A549 (cell line): ENCODE data around the gene HEXIM1. TPM values are rescaled to one million over a fixed set of nuclear protein-coding genes. Genes with fewer than 3 reads are reported as not detected.
A peak's percentile ranks its signal among the peaks of the same experiment; 100 is the strongest.

Experiments used
- ATAC-seq, 2 experiments: fragments of 200-7000 bp in 1 of 2; fragments of >200 bp in 1 of 2; cut with Nextera tagmentation in 1 of 2; cut with Tn5 transposase in 1 of 2; 3 replicates each; pipeline versions ENCODE4 v1.8.0 to v1.9.1; 2018 to 2020; ENCODE audit warnings: mild to moderate bottlenecking in 1 of 2, moderate library complexity in 1 of 2
- CTCF ChIA-PET: fragments of 300-600 bp; sonication (Branson Sonifier 250); formaldehyde crosslinking; extraction: SDS; loops from one replicate; lab custom pipeline; 2021; ENCODE audit warnings: antibody characterized with exemption, inconsistent platforms; lab: Yijun Ruan, JAX
- POLR2A ChIA-PET: fragments of 350-600 bp; formaldehyde crosslinking; extraction: SDS; loops from one replicate; lab custom pipeline; 2021; ENCODE audit warnings: antibody characterized with exemption, inconsistent platforms; lab: Yijun Ruan, JAX
- DNase-seq, 2 experiments: peaks; one replicate each; pipeline versions ENCODE4 v3.0.0 to v3.0.0-alpha.2; 2011 to 2016; ENCODE audit warnings: low read depth in 1 of 2, low spot score in 1 of 2
- FAIRE-seq: peaks from 2 replicates; lab custom pipeline; 2011; peaks lifted over from hg19 to GRCh38; lab: Jason Lieb, UNC
- H3K27ac ChIP-seq, 2 experiments: fragments of >200 bp; sonication (Bioruptor Twin); formaldehyde crosslinking; 3 replicates each; pipeline ENCODE4 v1.5.1; 2016 to 2017
- H3K4me1 ChIP-seq: fragments of >200 bp; sonication (Bioruptor Twin); formaldehyde crosslinking; 3 replicates; pipeline ENCODE4 v1.6.1; 2016
- H3K4me2 ChIP-seq: fragments of >200 bp; sonication (Bioruptor Twin); formaldehyde crosslinking; 3 replicates; pipeline ENCODE4 v1.6.1; 2016
- H3K4me3 ChIP-seq: fragments of >200 bp; sonication (Bioruptor Twin); formaldehyde crosslinking; 3 replicates; pipeline ENCODE4 v1.5.1; 2016
- H3K9me3 ChIP-seq: fragments of >200 bp; sonication (Bioruptor Twin); formaldehyde crosslinking; 3 replicates; pipeline ENCODE4 v1.6.1; 2016
- BCL3 ChIP-seq: fragments of >200 bp; sonication (Bioruptor Twin); formaldehyde crosslinking; IDR thresholded peaks from 3 replicates; pipeline ENCODE4 v1.6.1; 2016
- CBX8 ChIP-seq: fragments of 200-600 bp; sonication (generic); IDR thresholded peaks from 2 replicates; pipeline ENCODE4 v1.6.1; 2016
- CEBPB ChIP-seq, 2 experiments: fragments of >200 bp in 1 of 2; sonication (Bioruptor Twin) in 1 of 2; formaldehyde crosslinking in 1 of 2; IDR thresholded peaks; 2 replicates each; pipeline ENCODE4 v1.6.1; 2012 to 2016
- E2F6 ChIP-seq: IDR thresholded peaks from 2 replicates; pipeline ENCODE4 v1.6.1; 2012; ENCODE audit warnings: low read depth, borderline replicate concordance
- ELK1 ChIP-seq: fragments of 150-350 bp; IDR thresholded peaks from 2 replicates; pipeline ENCODE4 v1.6.1; 2014; ENCODE audit warnings: low read depth, mild to moderate bottlenecking, low read length
- FOSL2 ChIP-seq, 2 experiments: fragments of 450-650 bp in 1 of 2; fragments of >200 bp in 1 of 2; sonication (Bioruptor Twin) in 1 of 2; formaldehyde crosslinking; IDR thresholded peaks; 2 replicates each; pipeline versions ENCODE4 v1.5.0 to v1.6.1; 2016 to 2020; ENCODE audit warnings: mild to moderate bottlenecking in 1 of 2, moderate library complexity in 1 of 2
- HES2 ChIP-seq: fragments of >200 bp; sonication (Bioruptor Twin); formaldehyde crosslinking; IDR thresholded peaks from 2 replicates; pipeline ENCODE4 v1.6.1; 2016
- HOXA7 ChIP-seq: fragments of 250-450 bp; sonication (Bioruptor Pico); IDR thresholded peaks from 2 replicates; pipeline ENCODE4 v1.5.0; 2020; ENCODE audit warnings: mild to moderate bottlenecking, moderate library complexity
- HOXB13 ChIP-seq: fragments of 250-450 bp; sonication (Bioruptor Pico); IDR thresholded peaks from 2 replicates; pipeline ENCODE4 v1.5.0; 2020; ENCODE audit warnings: low read depth, mild to moderate bottlenecking, moderate library complexity
- MAX ChIP-seq: IDR thresholded peaks from 2 replicates; pipeline ENCODE4 v1.6.1; 2012
- MAZ ChIP-seq: fragments of 150-350 bp; IDR thresholded peaks from 2 replicates; pipeline ENCODE4 v1.6.1; 2014; ENCODE audit warnings: antibody characterized with exemption, low read depth, low read length, borderline replicate concordance
- MYC ChIP-seq: IDR thresholded peaks from 2 replicates; pipeline ENCODE4 v1.6.1; 2012; ENCODE audit warnings: mild to moderate bottlenecking, inconsistent platforms, low read length, improper control_type of control experiment, borderline replicate concordance
- NPAS2 ChIP-seq: fragments of 250-450 bp; sonication (Bioruptor Pico); IDR thresholded peaks from 2 replicates; pipeline ENCODE4 v1.8.0; 2022; ENCODE audit warnings: mild to moderate bottlenecking, moderate library complexity, borderline replicate concordance
- NR3C1 ChIP-seq: fragments of >200 bp; sonication (Bioruptor Twin); formaldehyde crosslinking; IDR thresholded peaks from 3 replicates; pipeline ENCODE4 v1.6.1; 2017
- POLR2A ChIP-seq: IDR thresholded peaks from 2 replicates; pipeline ENCODE4 v1.6.1; 2012; ENCODE audit warnings: mild to moderate bottlenecking, low read length
- POLR2AphosphoS2 ChIP-seq: conservative IDR thresholded peaks from 2 replicates; pipeline ENCODE4 v1.6.1; 2012; ENCODE audit warnings: low read length, improper control_type of control experiment, inconsistent platforms
- RAD21 ChIP-seq, 2 experiments: fragments of >200 bp in 1 of 2; sonication (Bioruptor Twin) in 1 of 2; formaldehyde crosslinking in 1 of 2; IDR thresholded peaks in 1 of 2; conservative IDR thresholded peaks in 1 of 2; 2 replicates in 1 of 2; 3 replicates in 1 of 2; pipeline ENCODE4 v1.6.1; 2012 to 2018; ENCODE audit warnings: inconsistent platforms in 1 of 2
- RARB ChIP-seq: fragments of 250-450 bp; sonication (Bioruptor Pico); IDR thresholded peaks from 2 replicates; pipeline ENCODE4 v1.8.0; 2021; ENCODE audit warnings: mild to moderate bottlenecking, moderate library complexity
- RCOR1 ChIP-seq: fragments of 150-350 bp; IDR thresholded peaks from 2 replicates; pipeline ENCODE4 v1.6.1; 2014; ENCODE audit warnings: antibody characterized with exemption, low read length, low read depth
- SREBF2 ChIP-seq: fragments of 450-650 bp; IDR thresholded peaks from 2 replicates; pipeline ENCODE4 v1.6.1; 2014; ENCODE audit warnings: mild to moderate bottlenecking, moderate library complexity
- ZC3H11A ChIP-seq: fragments of 450-650 bp; IDR thresholded peaks from 2 replicates; pipeline ENCODE4 v1.6.1; 2014; ENCODE audit warnings: antibody characterized with exemption, mild to moderate bottlenecking
- ZFP36 ChIP-seq: fragments of 450-650 bp; IDR thresholded peaks from 2 replicates; pipeline ENCODE4 v1.6.1; 2014; ENCODE audit warnings: borderline replicate concordance; ENCODE audit not compliant: partially characterized antibody
- WGBS: methylation state at CpG from one replicate; pipeline ENCODE4 v1.1.6; 2017; ENCODE audit errors: missing lambda C conversion rate; 5-methylcytosine and 5-hydroxymethylcytosine counted together
- polyA plus RNA-seq, 4 experiments: library from polyadenylated mRNA; depleted of rRNA in 3 of 4; stranded (reverse); fragments of >200 nt; fragmentation: RNase III in 1 of 4; extraction: RNeasy Plus Mini Kit Qiagen cat#74134 plus additional on column Dnase treatment in 1 of 4; gene quantifications; 2 replicates in 3 of 4; 3 replicates in 1 of 4; pipeline ENCODE4 v1.2.3, GENCODE V29; 2011 to 2017

The HEXIM1 gene
- polyA plus RNA-seq, 2 of the 4 experiments (the other 2 are of a cell fraction), result 54.0 to 143 TPM

- H3K4me1 ChIP-seq, result peaks cover 7% of the 10 kb centered on the region; the same call in 2 of the 3 replicates
- no peak for ATAC-seq
- no peak for DNase-seq
- H3K4me2 ChIP-seq, result no peak overlapping the region
- POLR2A ChIA-PET, result no interaction called here
- no peaks in the 10 kb centered on the region for H3K9me3 ChIP-seq
- 96% methylated on average over 9 of the region's 9 CpGs for WGBS
- FAIRE-seq, result no peak
- TF ChIP-seq POLR2AphosphoS2 (0 out of 2 replicates have a peak, but pooled peaks have one; percentile 78), RAD21 (conservative IDR thresholded peaks at IDR 0.05 in 1 of 2, IDR thresholded peaks at IDR 0.05 in 1 of 2) (no peak)
- no peak overlapping the region for H3K4me3 ChIP-seq
- CTCF ChIA-PET, result interaction anchor here (0.6 to 30.6 kb wide), 10 partner anchors 9 to 329 kb away, joined by 3 to 742 read pairs (median 6); partner anchors contain the start of genes ACBD4 and PLCD3
- H3K27ac ChIP-seq, result no peak overlapping the region
Measured at GRCh38 chr17:45103269-45103795, 44.9 kb upstream of the HEXIM1 start.

- Histone ChIP-seq H3K4me3 (no peak overlapping the region), H3K4me1 (no peaks in the 10 kb centered on the region), H3K9me3 (no peaks in the 10 kb centered on the region), H3K4me2 (no peak overlapping the region), H3K27ac (no peak overlapping the region)
- no peak for DNase-seq
- no peak for FAIRE-seq
- ChIA-PET CTCF (interaction anchor here (0.8 to 30.6 kb wide), 12 partner anchors 9 to 329 kb away, joined by 3 to 742 read pairs (median 7); partner anchors contain the start of genes ACBD4 and PLCD3), POLR2A (no interaction called here)
- 86% methylated on average over 5 of the region's 8 CpGs for WGBS
- no peak; a peak in 2 of 6 replicates for ATAC-seq
- TF ChIP-seq RCOR1, result no peak
- TF ChIP-seq RAD21 (conservative IDR thresholded peaks at IDR 0.05 in 1 of 2, IDR thresholded peaks at IDR 0.05 in 1 of 2), result no peak
- TF ChIP-seq POLR2AphosphoS2, result no peak
- TF ChIP-seq ZC3H11A, result no peak
- no peak for TF ChIP-seq HOXB13 (CRISPR knock-in tag)
- TF ChIP-seq MYC, result no peak
- TF ChIP-seq, all 56 proteins: peak for 0
Measured at GRCh38 chr17:45104029-45104428, 44.2 kb upstream of the HEXIM1 start.

- Histone ChIP-seq H3K4me2 (no peak overlapping the region), H3K9me3 (no peaks in the 10 kb centered on the region), H3K27ac (0 out of 6 replicates have a peak overlapping the region, but pooled peaks of 1 of the 2 experiments have one; percentile 6), H3K4me3 (no peak overlapping the region), H3K4me1 (no peaks in the 10 kb centered on the region)
- ChIA-PET POLR2A (no interaction called here), CTCF (interaction anchor here (0.6 to 30.6 kb wide), 15 partner anchors 10 to 330 kb away, joined by 3 to 742 read pairs (median 5); partner anchors contain the start of genes ACBD4 and PLCD3)
- WGBS, result 92% methylated on average over 6 of the region's 6 CpGs
- no peak for FAIRE-seq
- DNase-seq, result no peak
- TF ChIP-seq RCOR1 (no peak), HES2 (no peak), CEBPB (IDR thresholded peaks at IDR 0.05) (no peak), RARB (CRISPR knock-in tag) (no peak), CBX8 (no peak), MAX (no peak), HOXA7 (CRISPR knock-in tag) (no peak), FOSL2 (IDR thresholded peaks at IDR 0.05) (no peak), FOSL2 (CRISPR knock-in tag; IDR thresholded peaks at IDR 0.05) (no peak), NR3C1 (no peak), SREBF2 (no peak), NPAS2 (CRISPR knock-in tag) (no peak), E2F6 (no peak), ZFP36 (no peak), MAZ (no peak), ELK1 (no peak), BCL3 (no peak), POLR2A (no peak)
- peak in 1 of 2 experiments; percentile 5; a peak in 3 of 6 replicates for ATAC-seq
Measured at GRCh38 chr17:45104497-45104896, 43.8 kb upstream of the HEXIM1 start.
